Measurements from ENCODE around the gene THADA.

DNA sequence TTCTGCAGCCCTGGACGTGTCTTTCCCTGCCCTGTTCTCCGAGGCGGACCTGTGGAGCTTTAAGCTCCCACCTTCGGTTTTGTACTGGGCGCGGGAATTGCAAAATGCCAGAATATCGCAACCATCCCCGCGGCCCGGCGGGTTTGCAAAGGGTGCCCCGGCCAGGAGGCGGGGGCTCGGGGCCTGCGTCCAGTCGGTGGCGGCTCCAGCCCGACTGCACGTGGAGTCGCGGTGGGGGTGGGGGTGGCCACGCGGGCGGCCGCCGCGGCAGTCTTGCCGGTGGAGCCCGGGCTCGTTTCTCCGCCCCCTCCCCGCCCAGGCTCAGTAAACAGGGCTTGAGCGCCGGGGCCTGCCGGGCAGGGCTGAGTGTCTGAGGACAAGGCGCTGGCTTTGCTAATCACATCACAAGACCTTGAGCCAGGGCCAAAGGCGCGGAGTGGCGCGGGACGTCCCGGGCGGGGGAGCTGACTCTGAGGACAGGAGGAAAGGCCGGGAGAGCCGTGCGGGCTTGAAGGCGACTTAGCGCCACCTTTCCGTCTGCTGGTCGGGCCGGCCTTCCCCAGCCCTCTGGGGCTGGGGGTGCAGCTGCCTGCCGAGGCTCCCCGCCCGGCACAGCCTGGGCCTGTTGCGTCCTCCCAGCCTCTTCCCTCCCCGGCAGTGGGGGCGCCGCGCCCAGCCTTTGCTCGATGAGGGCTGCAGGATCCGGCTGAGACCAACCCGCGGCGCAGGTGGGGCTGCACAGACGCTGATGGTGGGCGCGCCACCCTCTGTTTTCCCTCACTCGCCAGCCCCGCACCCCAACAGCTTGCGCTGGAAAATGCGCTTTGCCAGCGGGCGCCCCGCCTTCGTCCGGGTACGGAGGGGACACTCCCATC, 368.6 kb downstream of the THADA start:
- TF ChIP-seq, protein P1, sequence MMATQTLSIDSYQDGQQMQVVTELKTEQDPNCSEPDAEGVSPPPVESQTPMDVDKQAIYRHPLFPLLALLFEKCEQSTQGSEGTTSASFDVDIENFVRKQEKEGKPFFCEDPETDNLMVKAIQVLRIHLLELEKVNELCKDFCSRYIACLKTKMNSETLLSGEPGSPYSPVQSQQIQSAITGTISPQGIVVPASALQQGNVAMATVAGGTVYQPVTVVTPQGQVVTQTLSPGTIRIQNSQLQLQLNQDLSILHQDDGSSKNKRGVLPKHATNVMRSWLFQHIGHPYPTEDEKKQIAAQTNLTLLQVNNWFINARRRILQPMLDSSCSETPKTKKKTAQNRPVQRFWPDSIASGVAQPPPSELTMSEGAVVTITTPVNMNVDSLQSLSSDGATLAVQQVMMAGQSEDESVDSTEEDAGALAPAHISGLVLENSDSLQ (IDR thresholded peaks at IDR 0.05) = no peak
- no peak for TF ChIP-seq TARDBP (IDR thresholded peaks at IDR 0.05)
- no peak for TF ChIP-seq ARNT (IDR thresholded peaks at IDR 0.05)
- TF ChIP-seq SP1 (IDR thresholded peaks at IDR 0.05) = no peak
- TF ChIP-seq NFRKB (IDR thresholded peaks at IDR 0.05) = no peak
- no peak for TF ChIP-seq SUZ12 (IDR thresholded peaks at IDR 0.05)
- TF ChIP-seq FOXM1 (IDR thresholded peaks at IDR 0.05; ENCODE audit: borderline replicate concordance) = no peak
- no peak for TF ChIP-seq ZNF384 (IDR thresholded peaks at IDR 0.05)
- no peak for TF ChIP-seq HDGF (IDR thresholded peaks at IDR 0.05; ENCODE audit: borderline replicate concordance)
